ENCODE measurements around the gene FAM228A.

GRCh38 chr2:24233321-24233720, 58.5 kb downstream of the FAM228A start:
- TF ChIP-seq MXI1 (conservative IDR thresholded peaks at IDR 0.05; ENCODE audit: poor library complexity, severe bottlenecking) = no peak
- TF ChIP-seq CTCF (IDR thresholded peaks at IDR 0.05; ENCODE audit: poor library complexity, severe bottlenecking) = no peak
- no peak for TF ChIP-seq RAD21 (conservative IDR thresholded peaks at IDR 0.05)
- no peak for TF ChIP-seq EZH2 (IDR thresholded peaks at IDR 0.05; ENCODE audit: borderline replicate concordance, insufficient read depth, low read length, poor library complexity, severe bottlenecking)
- no peak for TF ChIP-seq POLR2AphosphoS5 (IDR thresholded peaks at IDR 0.05)
- TF ChIP-seq EP300 (conservative IDR thresholded peaks at IDR 0.05; ENCODE audit: poor library complexity, severe bottlenecking) = no peak
- TF ChIP-seq TAF1 (IDR thresholded peaks at IDR 0.05; ENCODE audit: low read depth) = no peak
